ACC112 (cell line): ENCODE measurements around the gene ZMIZ2.

Source experiments
- H2AFZ ChIP-seq: fragments of 200-600 bp; sonication (generic); one replicate; pipeline ENCODE4 v1.6.0; 2017; ENCODE audit warnings: antibody characterized with exemption, low read length; ENCODE audit not compliant: unreplicated experiment
- H3K27ac ChIP-seq: fragments of 200-600 bp; sonication (generic); 2 replicates; pipeline ENCODE4 v1.5.1; 2014; ENCODE audit warnings: low read depth, mild to moderate bottlenecking, antibody characterized with exemption, low read length, moderate library complexity
- H3K27me3 ChIP-seq: fragments of 200-600 bp; sonication (generic); 2 replicates; pipeline ENCODE4 v1.6.1; 2014; ENCODE audit warnings: mild to moderate bottlenecking, antibody characterized with exemption, low read length, moderate library complexity, mixed read lengths; ENCODE audit not compliant: insufficient read depth
- H3K36me3 ChIP-seq: fragments of 200-600 bp; sonication (generic); 2 replicates; pipeline ENCODE4 v1.6.1; 2016; ENCODE audit warnings: mild to moderate bottlenecking, antibody characterized with exemption, low read length, moderate library complexity, mixed read lengths; ENCODE audit not compliant: insufficient read depth
- H3K4me1 ChIP-seq: fragments of 200-600 bp; sonication (generic); one replicate; pipeline ENCODE4 v1.6.1; 2016; ENCODE audit warnings: low read length, mixed read lengths; ENCODE audit not compliant: insufficient read depth, unreplicated experiment, control insufficient read depth
- H3K4me3 ChIP-seq: fragments of 200-600 bp; sonication (generic); 2 replicates; pipeline ENCODE4 v1.5.1; 2014; ENCODE audit warnings: mild to moderate bottlenecking, low read depth, low read length
- H3K79me2 ChIP-seq: fragments of 200-600 bp; sonication (generic); one replicate; pipeline ENCODE4 v1.6.0; 2016; ENCODE audit warnings: low read length; ENCODE audit not compliant: control insufficient read depth, unreplicated experiment, insufficient read depth

The ZMIZ2 gene

GRCh38 chr7:44808914-44809393, 60.3 kb downstream of the ZMIZ2 start:
- Histone ChIP-seq H3K36me3 (no peaks in the 10 kb centered on the region), H3K27me3 (no peaks in the 10 kb centered on the region), H3K79me2 (no peaks in the 10 kb centered on the region), H2AFZ (no peak overlapping the region), H3K4me1 (no peaks in the 10 kb centered on the region), H3K4me3 (no peak overlapping the region), H3K27ac (no peak overlapping the region)

- H3K4me1 ChIP-seq, result no peaks in the 10 kb centered on the region
- H3K4me3 ChIP-seq, result no peak overlapping the region
- no peaks in the 10 kb centered on the region for H3K27me3 ChIP-seq
- H3K79me2 ChIP-seq, result no peaks in the 10 kb centered on the region
- no peak overlapping the region for H3K27ac ChIP-seq
- H3K36me3 ChIP-seq, result no peaks in the 10 kb centered on the region
- no peak overlapping the region for H2AFZ ChIP-seq
These were observed 62.4 kb downstream of the ZMIZ2 start for GRCh38 chr7:44811093-44811492.

GRCh38 chr7:44811571-44811970, 62.9 kb downstream of the ZMIZ2 start:
- Histone ChIP-seq H3K4me1 (no peaks in the 10 kb centered on the region), H3K4me3 (no peak overlapping the region), H2AFZ (no peak overlapping the region), H3K27me3 (no peaks in the 10 kb centered on the region), H3K79me2 (no peaks in the 10 kb centered on the region), H3K27ac (no peak overlapping the region), H3K36me3 (no peaks in the 10 kb centered on the region)

- no peaks in the 10 kb centered on the region for H3K4me1 ChIP-seq
- H3K36me3 ChIP-seq, result no peaks in the 10 kb centered on the region
- H3K27me3 ChIP-seq, result no peaks in the 10 kb centered on the region
- no peak overlapping the region for H3K4me3 ChIP-seq
- H3K27ac ChIP-seq, result no peak overlapping the region
- H2AFZ ChIP-seq, result no peak overlapping the region
- H3K79me2 ChIP-seq, result no peaks in the 10 kb centered on the region
These were observed 66.3 kb downstream of the ZMIZ2 start for GRCh38 chr7:44814919-44815318.

GRCh38 chr7:44819292-44819691, 70.6 kb downstream of the ZMIZ2 start:
- Histone ChIP-seq H3K4me3 (no peak overlapping the region), H3K36me3 (no peaks in the 10 kb centered on the region), H2AFZ (no peak overlapping the region), H3K27ac (no peak overlapping the region), H3K79me2 (no peaks in the 10 kb centered on the region), H3K27me3 (no peaks in the 10 kb centered on the region), H3K4me1 (peaks cover 2% of the 10 kb centered on the region)
